KOPT-K1 (cell line): ENCODE data around the gene MIAT.
"Not testable (repeated sequence)": the region's sequence is repeated elsewhere in the genome, so short reads cannot be mapped to it uniquely, and the experiment has no call there.

Source experiments
- H3K27ac ChIP-seq: fragments of 200-600 bp; sonication (generic); 2 replicates; pipeline ENCODE4 v1.5.1; 2016; ENCODE audit warnings: antibody characterized with exemption, mild to moderate bottlenecking, low read depth, low read length; ENCODE audit not compliant: poor library complexity, severe bottlenecking
- H3K36me3 ChIP-seq: fragments of 200-600 bp; sonication (generic); 2 replicates; pipeline ENCODE4 v1.5.1; 2017; ENCODE audit warnings: antibody characterized with exemption, mild to moderate bottlenecking, low read length, moderate library complexity; ENCODE audit not compliant: insufficient read depth
- H3K9me3 ChIP-seq: fragments of 200-600 bp; sonication (generic); 2 replicates; pipeline ENCODE4 v1.5.1; 2017; ENCODE audit warnings: antibody characterized with exemption, low read length, mild to moderate bottlenecking; ENCODE audit not compliant: insufficient read depth, poor library complexity, severe bottlenecking

MIAT gene

DNA sequence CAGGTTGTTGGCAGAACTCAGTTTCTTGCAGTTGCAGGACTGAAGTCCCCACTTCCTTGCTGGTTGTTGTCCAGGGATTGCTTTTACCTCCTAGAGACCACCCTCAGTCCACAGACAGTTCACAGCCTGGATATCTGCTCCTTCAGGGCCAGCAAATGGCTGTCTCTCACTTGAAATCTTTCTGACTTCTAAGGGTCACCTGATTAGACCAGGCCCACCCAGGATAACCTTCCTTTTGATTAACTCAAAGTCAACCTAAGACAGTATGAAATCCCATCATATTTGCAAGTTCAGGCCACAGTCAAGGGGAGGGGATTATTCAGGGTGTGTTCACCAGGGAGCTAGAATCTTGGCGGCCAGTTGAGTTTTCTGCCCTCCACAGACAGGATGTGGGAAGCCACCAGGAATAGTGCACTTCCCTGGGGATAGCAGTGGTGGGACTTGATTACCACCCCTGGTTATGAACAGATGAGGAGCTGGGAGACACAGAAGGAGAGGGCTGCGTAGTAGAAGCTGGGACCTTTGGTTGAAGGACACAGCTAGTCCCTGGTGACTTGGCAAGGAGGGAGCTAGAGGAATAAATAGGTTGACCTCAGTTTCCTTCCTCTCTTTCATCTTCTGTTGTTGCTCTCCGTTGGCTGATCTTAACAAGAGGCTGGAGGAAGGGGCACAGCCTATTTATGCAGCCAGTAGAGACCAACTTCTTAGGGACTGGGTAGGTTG is 33.4 kb downstream of the MIAT start:
- peaks cover 38% of the 10 kb centered on the region for H3K36me3 ChIP-seq
- H3K9me3 ChIP-seq, result no peaks in the 10 kb centered on the region
- no peak overlapping the region for H3K27ac ChIP-seq

DNA sequence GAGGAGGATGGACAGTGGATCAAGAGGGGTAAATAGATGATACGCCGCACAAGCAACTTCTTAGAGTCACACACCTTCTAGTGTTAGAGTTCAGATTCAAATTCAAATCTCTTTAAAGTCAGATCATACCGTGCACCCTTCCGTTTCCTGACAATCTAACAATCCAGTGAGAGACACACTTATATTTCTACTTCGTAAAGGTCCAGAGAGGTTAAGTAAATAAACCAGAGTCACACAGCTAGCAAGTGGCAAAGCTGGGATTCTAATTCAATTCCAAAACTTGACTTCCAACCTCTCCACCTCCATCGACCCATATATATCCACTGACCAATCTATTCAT is 34.0 kb downstream of the MIAT start:
- Histone ChIP-seq H3K36me3 (peaks cover 36% of the 10 kb centered on the region), H3K27ac (no peak overlapping the region), H3K9me3 (no peaks in the 10 kb centered on the region)

DNA sequence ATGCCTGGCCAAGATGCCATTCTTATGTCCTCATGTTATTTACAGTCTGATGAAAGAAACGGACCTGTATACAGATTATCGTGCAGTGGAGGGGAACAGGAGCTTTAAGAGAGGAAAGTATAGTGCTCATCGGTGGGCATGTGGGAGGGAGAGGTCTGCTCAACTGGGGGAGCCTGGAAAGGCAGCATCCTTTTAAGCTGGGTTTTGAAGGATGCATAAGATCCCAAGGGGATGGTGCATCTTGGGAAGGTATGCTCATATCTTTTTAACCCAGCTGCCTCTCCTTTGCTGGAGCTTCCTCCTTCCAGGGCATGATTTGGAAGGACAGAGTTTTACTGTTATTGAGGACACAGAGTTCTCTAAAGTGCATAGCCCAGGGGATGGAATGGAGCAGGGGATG is 34.8 kb downstream of the MIAT start:
- Histone ChIP-seq H3K27ac (no peak overlapping the region), H3K9me3 (no peaks in the 10 kb centered on the region), H3K36me3 (peaks cover 38% of the 10 kb centered on the region)

DNA sequence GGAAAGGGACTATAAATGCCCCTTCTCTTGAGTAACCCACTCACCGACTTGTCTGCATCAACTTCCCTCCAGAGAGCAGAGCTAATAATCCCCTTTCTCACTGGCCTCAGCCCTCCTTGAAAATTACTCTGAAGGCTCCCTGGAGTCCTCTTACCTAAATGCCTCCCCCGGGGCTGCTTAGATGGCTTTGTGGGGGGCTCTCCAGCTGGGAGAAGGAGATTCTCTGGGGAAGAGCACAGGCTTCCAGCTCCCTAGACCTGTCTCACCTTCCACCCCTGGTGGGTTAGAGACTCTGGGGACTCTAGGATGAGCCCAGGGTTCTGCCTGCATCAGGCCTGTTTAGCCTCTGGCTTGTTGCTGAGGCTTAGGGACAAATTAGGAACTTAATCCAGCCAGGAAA is 39.8 kb downstream of the MIAT start:
- Histone ChIP-seq H3K36me3 (peaks cover 73% of the 10 kb centered on the region), H3K9me3 (peaks cover 28% of the 10 kb centered on the region), H3K27ac (no peak overlapping the region)

GRCh38 chr22:26700462-26700861 is 43.1 kb downstream of the MIAT start:
- Histone ChIP-seq H3K36me3 (peaks cover 56% of the 10 kb centered on the region), H3K9me3 (peaks cover 28% of the 10 kb centered on the region), H3K27ac (no peak overlapping the region)

GRCh38 chr22:26700886-26701285 is 43.5 kb downstream of the MIAT start:
- Histone ChIP-seq H3K36me3 (peaks cover 51% of the 10 kb centered on the region), H3K9me3 (peaks cover 28% of the 10 kb centered on the region), H3K27ac (no peak overlapping the region)

DNA sequence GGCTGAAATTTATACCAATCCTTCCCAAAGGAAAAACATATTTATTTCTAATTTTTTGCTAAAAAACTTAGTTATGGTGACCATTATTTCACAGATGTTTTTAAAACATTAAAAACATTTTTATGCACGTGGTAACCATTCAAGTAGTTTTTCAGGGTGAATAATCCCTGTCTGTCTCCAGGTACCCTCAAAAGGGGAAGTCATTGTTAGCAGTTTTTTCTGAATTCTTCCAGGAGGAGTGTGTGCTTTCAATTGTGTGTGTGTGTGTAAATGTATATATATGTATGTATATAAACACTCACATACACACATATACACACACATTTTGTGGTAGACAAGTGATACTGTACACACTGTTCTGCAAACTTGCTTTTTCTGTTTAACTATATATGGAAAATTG is 43.9 kb downstream of the MIAT start:
- H3K36me3 ChIP-seq, result peaks cover 50% of the 10 kb centered on the region
- peaks cover 28% of the 10 kb centered on the region for H3K9me3 ChIP-seq

GRCh38 chr22:26702906-26703830 is 45.8 kb downstream of the MIAT start:
- H3K36me3 ChIP-seq, result peaks cover 51% of the 10 kb centered on the region

More for the DNA sequence above, 43.9 kb downstream of the MIAT start:
- no peak overlapping the region for H3K27ac ChIP-seq

GRCh38 chr22:26705379-26705778 is 48.0 kb downstream of the MIAT start:
- H3K36me3 ChIP-seq, result peaks cover 45% of the 10 kb centered on the region
- H3K27ac ChIP-seq, result not testable (repeated sequence)

More at GRCh38 chr22:26702906-26703830, 45.8 kb downstream of the MIAT start:
- Histone ChIP-seq H3K9me3 (peaks cover 37% of the 10 kb centered on the region), H3K27ac (no peak overlapping the region)

DNA sequence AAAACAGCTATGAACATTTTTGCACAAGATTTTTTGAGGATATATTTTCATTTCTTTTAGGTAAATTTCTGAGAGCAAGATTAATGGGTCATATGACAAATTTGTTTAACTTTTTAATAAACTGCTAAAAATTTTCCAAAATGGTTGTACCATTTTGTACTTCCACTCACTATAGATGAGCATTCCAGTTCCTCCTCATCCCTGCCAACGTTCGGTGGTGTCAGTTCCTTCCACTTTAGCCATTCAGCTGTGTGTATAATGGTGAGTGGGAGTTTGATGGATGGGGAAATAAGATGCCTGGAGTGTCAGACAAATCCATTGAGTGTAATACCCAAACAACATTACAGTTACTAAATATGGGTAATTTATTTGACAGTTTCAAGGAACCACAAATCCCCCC is 49.7 kb downstream of the MIAT start:
- Histone ChIP-seq H3K9me3 (peaks cover 13% of the 10 kb centered on the region), H3K36me3 (peaks cover 54% of the 10 kb centered on the region), H3K27ac (no peak overlapping the region)

More at GRCh38 chr22:26705379-26705778, 48.0 kb downstream of the MIAT start:
- H3K9me3 ChIP-seq, result peaks cover 15% of the 10 kb centered on the region

DNA sequence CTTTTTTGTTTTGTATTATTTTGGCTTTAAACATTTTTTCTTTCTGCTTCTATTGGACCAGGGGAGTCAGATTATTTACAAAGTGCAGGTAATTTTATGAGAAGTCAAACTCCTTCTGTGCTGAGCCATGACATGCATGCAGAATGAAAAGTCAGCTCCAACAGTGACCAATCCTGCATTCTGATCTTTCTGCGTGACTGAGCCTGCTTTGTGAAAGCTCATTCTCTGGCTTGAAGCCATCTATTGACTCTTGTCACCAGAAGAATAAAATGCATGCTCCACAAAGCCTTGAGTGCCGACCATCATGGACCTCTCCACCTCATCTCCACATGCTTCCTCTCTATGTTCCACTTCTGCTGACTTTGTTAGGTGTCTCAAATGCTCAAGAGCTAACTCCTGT is 50.2 kb downstream of the MIAT start:
- Histone ChIP-seq H3K9me3 (peaks cover 13% of the 10 kb centered on the region), H3K27ac (no peak overlapping the region), H3K36me3 (peaks cover 58% of the 10 kb centered on the region)

- Histone ChIP-seq H3K9me3 (peaks cover 13% of the 10 kb centered on the region), H3K36me3 (peaks cover 53% of the 10 kb centered on the region), H3K27ac (no peak overlapping the region)
Observed at GRCh38 chr22:26708256-26709009, 51.0 kb downstream of the MIAT start.

DNA sequence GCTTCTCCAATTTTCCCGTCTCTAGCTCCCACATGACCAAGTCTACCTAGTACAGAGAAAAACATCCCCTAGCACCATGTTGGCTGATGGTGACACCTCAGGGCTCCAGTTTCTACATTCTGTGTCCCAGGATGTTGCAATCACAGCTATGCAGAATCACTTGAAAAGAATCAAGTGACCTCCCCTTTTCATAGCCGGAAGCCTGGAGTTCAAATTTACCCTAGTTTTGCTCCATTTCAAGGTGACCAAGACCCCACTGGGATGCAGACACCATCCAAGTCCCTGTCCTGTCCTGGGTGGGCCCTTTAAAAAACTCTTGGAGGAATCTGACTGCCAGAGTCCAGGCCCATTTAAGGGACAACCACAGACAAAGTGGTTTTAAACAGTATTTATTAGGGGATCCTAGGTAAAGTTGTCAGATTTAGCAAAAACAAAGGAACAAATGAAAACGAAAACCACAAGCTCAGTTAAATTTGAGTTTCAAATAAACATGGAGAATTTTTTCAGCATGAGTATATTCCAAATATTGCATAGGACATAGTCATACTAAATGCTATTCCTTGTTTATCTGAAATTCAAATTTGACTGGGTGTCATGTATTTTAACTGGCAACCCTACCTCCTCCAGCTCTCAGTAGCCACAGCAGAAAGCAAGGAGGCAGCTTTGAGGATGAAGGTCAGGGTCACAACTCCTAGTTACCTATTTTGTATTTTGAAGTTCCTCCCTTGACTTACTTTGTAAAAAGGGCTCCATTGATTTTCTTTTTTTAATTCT is 52.4 kb downstream of the MIAT start:
- Histone ChIP-seq H3K9me3 (peaks cover 13% of the 10 kb centered on the region), H3K36me3 (peaks cover 66% of the 10 kb centered on the region), H3K27ac (no peak overlapping the region)

GRCh38 chr22:26711205-26711963 is 54.0 kb downstream of the MIAT start:
- Histone ChIP-seq H3K9me3 (peaks cover 13% of the 10 kb centered on the region), H3K36me3 (peaks cover 67% of the 10 kb centered on the region), H3K27ac (no peak overlapping the region)
